LNCaP clone FGC (cell line): Measurements from ENCODE around the gene FFAR3.

Source experiments
- DNase-seq: peaks from one replicate; pipeline ENCODE4 v3.0.0-alpha.2; 2011; ENCODE audit warnings: low read depth
- H3K4me3 ChIP-seq: 2 replicates; pipeline ENCODE4 v1.5.1; 2011; ENCODE audit warnings: mild to moderate bottlenecking, low read depth, low read length, control low read depth
- CTCF ChIP-seq: IDR thresholded peaks from 2 replicates; pipeline ENCODE4 v1.5.1; 2012; ENCODE audit warnings: mild to moderate bottlenecking; ENCODE audit not compliant: control insufficient read depth, insufficient read depth; ENCODE audit errors: extremely low read depth

Gene FFAR3

GRCh38 chr19:35344511-35345031 is 13.7 kb upstream of the FFAR3 start:
- no peak for TF ChIP-seq CTCF
- no peak for DNase-seq
- H3K4me3 ChIP-seq, result no peak overlapping the region

- H3K4me3 ChIP-seq, result no peak overlapping the region
- TF ChIP-seq CTCF, result no peak
- no peak for DNase-seq
Observed at GRCh38 chr19:35345671-35346111, 12.6 kb upstream of the FFAR3 start.

GRCh38 chr19:35346193-35347052 is 11.8 kb upstream of the FFAR3 start:
- no peak for TF ChIP-seq CTCF
- H3K4me3 ChIP-seq, result no peak overlapping the region
- no peak for DNase-seq

- DNase-seq, result no peak
- H3K4me3 ChIP-seq, result no peak within 1 kb of the TSS
- TF ChIP-seq CTCF, result no peak
Observed at GRCh38 chr19:35347171-35347929, 10.9 kb upstream of the FFAR3 start, which contains the start of gene FFAR1. FFAR1 (plus strand) TSS chr19:35347902; CDS start chr19:35351552, 3,650 bp downstream.

- TF ChIP-seq CTCF, result no peak
- DNase-seq, result no peak
- no peak overlapping the region for H3K4me3 ChIP-seq
Observed at GRCh38 chr19:35347930-35348298, 10.3 kb upstream of the FFAR3 start.

DNA sequence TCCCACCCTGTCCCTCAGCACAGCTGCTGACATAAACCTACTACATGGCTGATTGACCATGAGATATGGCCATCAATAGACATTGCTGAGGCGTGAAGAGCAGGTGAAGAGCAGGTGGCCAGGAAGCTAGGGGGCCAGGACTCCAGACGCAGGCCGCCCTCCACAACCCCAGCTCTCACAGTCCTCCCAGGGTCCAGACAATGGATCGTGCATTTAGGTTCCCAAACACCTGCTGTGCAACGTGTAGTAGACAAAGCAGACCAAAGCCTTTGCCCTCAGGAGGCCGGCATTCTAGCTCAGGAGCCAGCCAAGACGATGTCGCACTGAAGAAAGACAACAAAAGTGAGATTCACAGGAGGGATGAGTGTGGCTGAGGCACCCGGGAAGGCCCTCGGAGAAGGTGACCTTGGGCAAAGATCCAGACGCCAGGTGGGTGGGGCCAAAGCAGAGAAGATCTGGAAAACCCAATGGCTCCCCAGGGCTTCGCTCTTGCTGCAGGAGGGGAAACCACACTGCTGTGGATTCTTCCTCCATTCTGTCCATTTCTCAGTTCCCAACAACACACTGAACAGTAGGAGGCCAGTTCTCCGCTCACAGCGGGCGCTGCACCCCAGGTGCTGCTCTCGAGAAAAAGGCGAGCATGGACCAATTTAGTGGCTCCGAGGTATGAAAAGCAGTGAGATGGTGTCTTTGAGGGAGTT is 9.2 kb upstream of the FFAR3 start:
- TF ChIP-seq CTCF, result no peak
- no peak for DNase-seq
- H3K4me3 ChIP-seq, result no peak overlapping the region
